Renal cortex interstitium (tissue), 11 donors: Measurements from ENCODE around the gene MCUR1. TPM values are rescaled to one million over a fixed set of nuclear protein-coding genes. Genes with fewer than 3 reads are reported as not detected.
"Not testable (repeated sequence)": the region's sequence is repeated elsewhere in the genome, so short reads cannot be mapped to it uniquely, and the experiment has no call there.

Experiments used
- DNase-seq, 11 donors: peaks; one replicate each; pipeline ENCODE4 v3.0.0-alpha.2; 2013; ENCODE audit warnings: low read depth in 9 of 11, low spot score in 4 of 11; ENCODE audit errors: extremely low read depth in 1 of 11
- polyA plus RNA-seq, 3 donors: library from polyadenylated mRNA; unstranded; fragments of 120-200 nt; gene quantifications; one replicate each; pipeline ENCODE4 v1.2.1, GENCODE V29; 2013; ENCODE audit not compliant: insufficient read length in 3 of 3

MCUR1 gene
- polyA plus RNA-seq, 3 donors = 50.9 to 60.9 (median 56.1) TPM

GRCh38 chr6:13834790-13835189 lies 20.4 kb upstream of the MCUR1 start:
- DNase-seq = no peak

GRCh38 chr6:13834018-13834417 lies 19.7 kb upstream of the MCUR1 start:
- not testable (repeated sequence) for DNase-seq

GRCh38 chr6:13832778-13833177 lies 18.4 kb upstream of the MCUR1 start:
- DNase-seq = no peak

GRCh38 chr6:13831615-13832014 lies 17.3 kb upstream of the MCUR1 start:
- DNase-seq = no peak

GRCh38 chr6:13830803-13831202 lies 16.4 kb upstream of the MCUR1 start:
- DNase-seq = no peak

- not testable (repeated sequence) for DNase-seq
Observed at GRCh38 chr6:13829419-13829818, 15.1 kb upstream of the MCUR1 start.

GRCh38 chr6:13828656-13829301 lies 14.4 kb upstream of the MCUR1 start:
- DNase-seq = not testable (repeated sequence)

GRCh38 chr6:13827032-13827431 lies 12.7 kb upstream of the MCUR1 start:
- DNase-seq = no peak

- DNase-seq = no peak
Observed at GRCh38 chr6:13825871-13826270, 11.5 kb upstream of the MCUR1 start.

- DNase-seq = no peak
Observed at GRCh38 chr6:13818341-13818740, 4.0 kb upstream of the MCUR1 start.

GRCh38 chr6:13814938-13815575 lies 700 bp upstream of the MCUR1 start:
- DNase-seq = peak in 1 of 11 donors; percentile 41

- peak; percentile 41 to 84 (median 65) for DNase-seq
Observed at GRCh38 chr6:13813621-13814175, 659 bp downstream of the MCUR1 start.

- DNase-seq = no peak
Observed at GRCh38 chr6:13813026-13813425, 1.3 kb downstream of the MCUR1 start.

GRCh38 chr6:13812359-13812642 lies 2.1 kb downstream of the MCUR1 start:
- DNase-seq = no peak

GRCh38 chr6:13811627-13812358 lies 2.6 kb downstream of the MCUR1 start:
- DNase-seq = no peak

- DNase-seq = no peak
Observed at GRCh38 chr6:13810688-13811446, 3.5 kb downstream of the MCUR1 start.

GRCh38 chr6:13808801-13809200 lies 5.6 kb downstream of the MCUR1 start:
- DNase-seq = no peak

- DNase-seq = no peak
Observed at GRCh38 chr6:13807696-13808095, 6.7 kb downstream of the MCUR1 start.

- no peak for DNase-seq
Observed at GRCh38 chr6:13803581-13803980, 10.8 kb downstream of the MCUR1 start.

- DNase-seq = no peak
Observed at GRCh38 chr6:13800615-13801014, 13.7 kb downstream of the MCUR1 start.
